Activated CD8-positive, alpha-beta T cell treated with anti-CD3 and anti-CD28 coated beads, Interleukin-2, amount 10 ng/mL, durations not matched to agents 7 days and 5 days (primary cell): ENCODE measurements around the gene MYH14. TPM values are rescaled to one million over a fixed set of nuclear protein-coding genes. Genes with fewer than 3 reads are reported as not detected.
"Not testable (repeated sequence)": the region's sequence is repeated elsewhere in the genome, so short reads cannot be mapped to it uniquely, and the experiment has no call there.

Experiments
- ATAC-seq: fragments of 150-1000 bp; cut with Tn5 transposase; one replicate; pipeline ENCODE4 v1.10.0; 2021; ENCODE audit warnings: moderate library complexity
- CTCF ChIA-PET: fragments of 350-600 bp; sonication (Branson Sonifier 250); formaldehyde crosslinking; loops from one replicate; lab custom pipeline; 2021; ENCODE audit warnings: antibody characterized with exemption; lab: Charles Lee
- POLR2A ChIA-PET: fragments of 350-600 bp; sonication (Branson Sonifier 250); formaldehyde crosslinking; loops from one replicate; lab custom pipeline; 2021; ENCODE audit warnings: antibody characterized with exemption; lab: Charles Lee
- DNase-seq: peaks from one replicate; pipeline ENCODE4 v3.0.0-alpha.2; 2020
- H3K27ac Mint-ChIP-seq: one replicate; pipeline ENCODE4 v1.8.0; 2021; ENCODE audit warnings: mild to moderate bottlenecking, mixed read lengths
- H3K27me3 Mint-ChIP-seq: one replicate; pipeline ENCODE4 v1.8.0; 2021; ENCODE audit warnings: low read depth, mixed read lengths
- H3K36me3 Mint-ChIP-seq: one replicate; pipeline ENCODE4 v1.8.0; 2021; ENCODE audit warnings: low read depth, mixed read lengths
- H3K4me1 Mint-ChIP-seq: one replicate; pipeline ENCODE4 v1.8.0; 2021; ENCODE audit warnings: low read depth, mixed read lengths
- H3K4me3 Mint-ChIP-seq: one replicate; pipeline ENCODE4 v1.8.0; 2021; ENCODE audit warnings: mild to moderate bottlenecking, mixed read lengths
- H3K9me3 Mint-ChIP-seq: one replicate; pipeline ENCODE4 v1.8.0; 2022; ENCODE audit warnings: mixed read lengths; ENCODE audit not compliant: insufficient read depth
- total RNA-seq, 2 experiments: library from RNA; stranded (reverse); gene quantifications; one replicate each; pipeline ENCODE4 v1.2.3, GENCODE V29; 2021

The MYH14 gene
- total RNA-seq, 2 experiments from 2014 or later, result not detected

GRCh38 chr19:50213925-50214324 is 10.5 kb downstream of the MYH14 start:
- Mint-ChIP-seq H3K9me3 (peaks cover 4% of the 10 kb centered on the region), H3K4me3 (no peak overlapping the region), H3K36me3 (no peaks in the 10 kb centered on the region), H3K27ac (no peak overlapping the region), H3K4me1 (no peaks in the 10 kb centered on the region), H3K27me3 (no peaks in the 10 kb centered on the region)
- ATAC-seq (no peak), DNase-seq (no peak)
- POLR2A ChIA-PET, result no interaction called here
- CTCF ChIA-PET, result no interaction called here

GRCh38 chr19:50214699-50215543 is 11.5 kb downstream of the MYH14 start:
- no peaks in the 10 kb centered on the region for H3K27me3 Mint-ChIP-seq
- H3K4me3 Mint-ChIP-seq, result no peak overlapping the region
- POLR2A ChIA-PET, result no interaction called here
- no peak overlapping the region for H3K27ac Mint-ChIP-seq
- H3K9me3 Mint-ChIP-seq, result peaks cover 4% of the 10 kb centered on the region
- no peak for DNase-seq
- no peaks in the 10 kb centered on the region for H3K4me1 Mint-ChIP-seq
- no peaks in the 10 kb centered on the region for H3K36me3 Mint-ChIP-seq
- CTCF ChIA-PET, result no interaction called here
- ATAC-seq, result no peak

- Mint-ChIP-seq H3K36me3 (no peaks in the 10 kb centered on the region), H3K27me3 (no peaks in the 10 kb centered on the region), H3K9me3 (peaks cover 4% of the 10 kb centered on the region), H3K4me1 (no peaks in the 10 kb centered on the region), H3K27ac (no peak overlapping the region), H3K4me3 (no peak overlapping the region)
- ATAC-seq (no peak), DNase-seq (no peak)
- CTCF ChIA-PET, result no interaction called here
- POLR2A ChIA-PET, result no interaction called here
Observed at GRCh38 chr19:50215820-50216219, 12.4 kb downstream of the MYH14 start.

- no peak overlapping the region for H3K27ac Mint-ChIP-seq
- H3K36me3 Mint-ChIP-seq, result no peaks in the 10 kb centered on the region
- H3K4me1 Mint-ChIP-seq, result no peaks in the 10 kb centered on the region
- CTCF ChIA-PET, result no interaction called here
- no peak overlapping the region for H3K4me3 Mint-ChIP-seq
- peaks cover 4% of the 10 kb centered on the region for H3K9me3 Mint-ChIP-seq
- POLR2A ChIA-PET, result no interaction called here
- H3K27me3 Mint-ChIP-seq, result no peaks in the 10 kb centered on the region
- DNase-seq (no peak), ATAC-seq (no peak)
Observed at GRCh38 chr19:50221087-50221486, 17.7 kb downstream of the MYH14 start.

- Mint-ChIP-seq H3K4me3 (no peak overlapping the region), H3K36me3 (no peaks in the 10 kb centered on the region), H3K9me3 (peaks cover 4% of the 10 kb centered on the region), H3K27ac (no peak overlapping the region), H3K4me1 (no peaks in the 10 kb centered on the region), H3K27me3 (no peaks in the 10 kb centered on the region)
- ATAC-seq (no peak), DNase-seq (no peak)
- ChIA-PET CTCF (no interaction called here), POLR2A (no interaction called here)
Observed at GRCh38 chr19:50222691-50223438, 19.4 kb downstream of the MYH14 start.

GRCh38 chr19:50223439-50223716 is 20.0 kb downstream of the MYH14 start:
- Mint-ChIP-seq H3K4me3 (no peak overlapping the region), H3K36me3 (no peaks in the 10 kb centered on the region), H3K27ac (no peak overlapping the region), H3K9me3 (peaks cover 4% of the 10 kb centered on the region), H3K4me1 (no peaks in the 10 kb centered on the region), H3K27me3 (no peaks in the 10 kb centered on the region)
- DNase-seq, result no peak
- ChIA-PET CTCF (no interaction called here), POLR2A (no interaction called here)
- ATAC-seq, result no peak

GRCh38 chr19:50224986-50225747 is 21.7 kb downstream of the MYH14 start:
- Mint-ChIP-seq H3K4me1 (no peaks in the 10 kb centered on the region), H3K4me3 (no peak overlapping the region), H3K27me3 (no peaks in the 10 kb centered on the region), H3K9me3 (peaks cover 4% of the 10 kb centered on the region), H3K36me3 (no peaks in the 10 kb centered on the region), H3K27ac (no peak overlapping the region)
- ChIA-PET POLR2A (no interaction called here), CTCF (no interaction called here)
- DNase-seq (no peak), ATAC-seq (no peak)

- Mint-ChIP-seq H3K36me3 (no peaks in the 10 kb centered on the region), H3K9me3 (peaks cover 4% of the 10 kb centered on the region), H3K27me3 (no peaks in the 10 kb centered on the region), H3K27ac (no peak overlapping the region), H3K4me3 (no peak overlapping the region), H3K4me1 (no peaks in the 10 kb centered on the region)
- no peak for DNase-seq
- ChIA-PET POLR2A (no interaction called here), CTCF (no interaction called here)
- no peak for ATAC-seq
Observed at GRCh38 chr19:50226536-50226935, 23.1 kb downstream of the MYH14 start.

- CTCF ChIA-PET, POLR2A ChIA-PET, H3K9me3 Mint-ChIP-seq, H3K4me3 Mint-ChIP-seq, ATAC-seq, H3K27me3 Mint-ChIP-seq, H3K36me3 Mint-ChIP-seq, H3K27ac Mint-ChIP-seq, DNase-seq, H3K4me1 Mint-ChIP-seq: not testable (repeated sequence)
Observed at GRCh38 chr19:50228153-50228552, 24.7 kb downstream of the MYH14 start.

- no peak overlapping the region for H3K27ac Mint-ChIP-seq
- no peaks in the 10 kb centered on the region for H3K36me3 Mint-ChIP-seq
- no peaks in the 10 kb centered on the region for H3K4me1 Mint-ChIP-seq
- ChIA-PET POLR2A (no interaction called here), CTCF (no interaction called here)
- DNase-seq (no peak), ATAC-seq (no peak)
- H3K9me3 Mint-ChIP-seq, result no peaks in the 10 kb centered on the region
- H3K4me3 Mint-ChIP-seq, result no peak overlapping the region
- H3K27me3 Mint-ChIP-seq, result no peaks in the 10 kb centered on the region
Observed at GRCh38 chr19:50230379-50231351, 27.2 kb downstream of the MYH14 start.

- CTCF ChIA-PET, ATAC-seq, H3K9me3 Mint-ChIP-seq, H3K27ac Mint-ChIP-seq, H3K4me1 Mint-ChIP-seq, H3K36me3 Mint-ChIP-seq, H3K27me3 Mint-ChIP-seq, H3K4me3 Mint-ChIP-seq, POLR2A ChIA-PET, DNase-seq: not testable (repeated sequence)
Observed at GRCh38 chr19:50231417-50231816, 28.0 kb downstream of the MYH14 start.
